Dendritic cell treated with granulocyte-macrophage colony-stimulating factor and Interleukin-4, amounts not matched to agents 40 ng/mL and 50 ng/mL, for 4 days (primary cell): Measurements from ENCODE around the gene AATK.
"Not testable (repeated sequence)": the region's sequence is repeated elsewhere in the genome, so short reads cannot be mapped to it uniquely, and the experiment has no call there.

Experiments
- H3K27ac Mint-ChIP-seq: one replicate; pipeline ENCODE4 v1.8.0; 2022; ENCODE audit warnings: mild to moderate bottlenecking, mixed read lengths
- H3K27me3 Mint-ChIP-seq: one replicate; pipeline ENCODE4 v1.8.0; 2022; ENCODE audit warnings: mild to moderate bottlenecking, mixed read lengths
- H3K36me3 Mint-ChIP-seq: one replicate; pipeline ENCODE4 v1.8.0; 2022; ENCODE audit warnings: low read depth, mixed read lengths
- H3K4me1 Mint-ChIP-seq: one replicate; pipeline ENCODE4 v1.8.0; 2022; ENCODE audit warnings: low read depth, mixed read lengths
- H3K4me3 Mint-ChIP-seq: one replicate; pipeline ENCODE4 v1.8.0; 2022; ENCODE audit warnings: mild to moderate bottlenecking, moderate library complexity, mixed read lengths
- H3K9me3 Mint-ChIP-seq: one replicate; pipeline ENCODE4 v1.8.0; 2022; ENCODE audit warnings: mixed read lengths
- intact Hi-C: fragments of 100-400 bp; cut with micrococcal nuclease; formaldehyde crosslinking; loops from one replicate; pipeline ENCODE4 v1.15.0; 2022

AATK gene

DNA sequence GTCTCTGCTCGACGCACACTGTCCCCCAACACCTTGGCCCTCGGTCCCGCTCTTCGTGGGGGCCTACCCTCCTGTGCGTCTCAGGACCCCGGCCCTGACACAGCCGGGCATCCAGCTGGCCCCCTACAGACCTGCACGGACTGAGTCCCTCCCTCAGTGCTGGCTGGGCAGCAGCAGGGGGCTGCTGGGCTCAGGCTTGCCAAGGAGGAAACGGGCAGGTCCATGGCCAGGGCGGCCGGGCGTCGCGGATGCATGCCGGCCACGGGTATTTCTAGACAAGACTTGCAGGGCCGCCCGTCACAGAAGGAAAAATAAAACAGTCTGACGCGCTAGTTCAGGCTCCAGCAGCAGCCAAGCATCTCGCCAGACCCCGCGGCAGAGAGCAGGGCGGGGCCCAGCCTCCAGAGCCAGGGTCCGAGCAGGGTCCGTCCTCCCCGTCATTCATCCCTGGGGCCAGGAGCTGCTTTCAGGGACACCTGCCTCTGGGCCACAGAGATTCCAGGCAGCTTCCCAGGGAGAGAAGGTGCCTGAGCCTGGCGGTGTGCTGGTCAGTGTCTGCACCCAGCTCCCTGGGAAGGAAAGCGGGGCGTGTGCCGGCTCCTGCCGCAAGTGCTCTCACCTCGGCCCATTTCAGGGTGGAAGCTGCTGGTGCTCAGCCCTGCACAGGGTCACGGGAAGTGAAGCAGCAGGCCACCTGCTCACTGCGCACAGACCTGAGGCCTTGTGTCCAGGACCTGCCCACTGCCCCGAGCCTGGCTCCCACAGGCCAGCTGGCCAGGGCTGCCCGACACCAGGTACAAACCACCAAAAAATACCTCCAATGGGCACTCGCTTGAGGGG is 8.0 kb downstream of the AATK start:
- intact Hi-C loops: no loop called here
- Mint-ChIP-seq H3K27me3 (peaks cover 13% of the 10 kb centered on the region), H3K4me3 (no peak overlapping the region), H3K27ac (peak overlapping the region; percentile 75), H3K4me1 (peaks cover 58% of the 10 kb centered on the region), H3K9me3 (peaks cover 6% of the 10 kb centered on the region), H3K36me3 (peaks cover 7% of the 10 kb centered on the region)

DNA sequence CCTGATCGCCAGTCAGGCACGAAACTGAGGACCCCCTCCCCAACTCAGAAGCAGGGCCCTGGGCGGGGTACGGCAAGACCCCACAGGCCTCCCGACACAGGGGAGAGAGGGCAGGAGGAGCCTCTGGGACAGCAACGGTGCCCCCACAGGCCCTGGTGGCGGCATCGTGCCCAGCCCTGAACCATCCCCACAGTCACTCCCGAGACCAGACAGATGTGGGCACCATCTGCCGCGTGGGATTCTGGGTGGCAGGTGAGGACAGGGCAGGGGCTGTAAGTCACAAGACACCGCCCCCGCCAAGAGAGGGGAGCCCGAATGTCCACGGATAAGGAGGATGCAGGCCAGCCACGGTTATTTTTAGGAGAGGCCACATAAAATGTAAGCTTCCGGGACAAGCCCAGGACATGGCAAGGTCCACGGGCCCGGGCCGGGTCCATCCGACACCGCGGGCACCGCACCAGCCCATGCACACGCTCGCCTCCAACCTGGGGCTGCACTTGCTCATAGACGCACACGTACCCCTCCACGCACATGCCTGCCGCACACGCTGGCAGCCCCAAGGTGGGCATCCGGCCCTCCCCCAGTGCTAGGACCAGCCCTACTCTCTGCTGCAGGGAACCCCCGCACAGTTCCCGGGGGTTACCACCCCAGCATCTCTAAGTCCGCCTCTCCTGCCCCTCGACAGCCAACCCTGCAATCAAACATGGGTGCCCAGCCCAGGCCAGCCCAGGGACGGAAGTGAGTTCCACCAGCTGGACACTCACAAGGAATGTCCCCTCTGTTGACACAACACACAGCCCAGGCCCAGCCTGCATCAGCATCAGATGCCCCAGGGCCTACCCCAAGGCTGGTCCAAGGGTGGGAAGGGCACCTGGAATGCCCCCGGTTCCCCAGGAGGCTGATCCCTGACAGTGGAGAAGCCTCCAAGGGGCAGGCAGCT is 8.9 kb downstream of the AATK start:
- peaks cover 66% of the 10 kb centered on the region for H3K4me1 Mint-ChIP-seq
- H3K36me3 Mint-ChIP-seq: peaks cover 7% of the 10 kb centered on the region
- intact Hi-C loops: no loop called here
- peak overlapping the region; percentile 41 for H3K27ac Mint-ChIP-seq
- peaks cover 11% of the 10 kb centered on the region for H3K27me3 Mint-ChIP-seq
- peaks cover 6% of the 10 kb centered on the region for H3K9me3 Mint-ChIP-seq
- H3K4me3 Mint-ChIP-seq: no peak overlapping the region

DNA sequence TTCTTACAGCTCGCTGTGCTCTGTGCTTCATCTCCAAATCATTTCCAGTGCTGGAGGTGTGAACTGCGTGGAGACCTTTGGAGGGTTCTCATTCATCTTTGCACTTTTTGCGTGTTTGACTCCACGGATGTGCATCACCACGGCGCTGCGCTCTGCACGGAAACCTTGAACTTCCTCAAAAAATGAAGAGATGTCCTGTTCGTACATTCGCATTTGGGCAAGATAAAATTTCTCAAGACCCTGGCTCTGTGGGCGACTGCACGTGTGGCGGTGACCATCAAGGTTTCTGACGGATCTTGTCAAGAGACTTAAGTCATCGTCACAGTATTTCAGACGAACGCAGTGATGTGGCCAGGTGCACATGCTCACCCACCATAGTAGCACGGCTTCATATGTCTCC is 11.1 kb downstream of the AATK start:
- Mint-ChIP-seq H3K4me3 (no peak overlapping the region), H3K27me3 (peaks cover 2% of the 10 kb centered on the region), H3K36me3 (peaks cover 7% of the 10 kb centered on the region), H3K27ac (peak overlapping the region; percentile 39), H3K4me1 (peaks cover 72% of the 10 kb centered on the region), H3K9me3 (peaks cover 6% of the 10 kb centered on the region)
- intact Hi-C loops: no loop called here

DNA sequence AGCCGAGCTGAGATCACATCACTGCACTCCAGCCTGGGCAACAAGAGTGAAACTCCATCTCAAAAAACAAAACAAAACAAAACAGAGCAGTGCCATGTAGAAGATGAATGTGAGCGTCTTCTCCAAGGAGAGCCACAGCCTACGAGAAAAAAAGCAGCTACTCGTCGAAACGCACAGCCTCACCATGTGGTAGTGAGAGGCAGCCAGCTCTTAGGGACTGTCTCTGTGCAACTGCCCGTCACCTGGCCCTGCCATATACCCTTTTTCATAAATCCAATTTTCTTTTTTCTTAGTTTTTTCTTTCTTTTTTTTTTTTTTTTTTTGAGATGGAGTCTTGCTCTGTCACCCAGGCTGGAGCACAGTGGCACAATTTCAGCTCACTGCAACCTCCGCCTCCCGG is 12.0 kb downstream of the AATK start:
- H3K9me3 Mint-ChIP-seq, intact Hi-C loops, H3K4me3 Mint-ChIP-seq, H3K36me3 Mint-ChIP-seq, H3K27me3 Mint-ChIP-seq: not testable (repeated sequence)
- peak overlapping the region; percentile 96 for H3K27ac Mint-ChIP-seq
- peaks cover 77% of the 10 kb centered on the region for H3K4me1 Mint-ChIP-seq

DNA sequence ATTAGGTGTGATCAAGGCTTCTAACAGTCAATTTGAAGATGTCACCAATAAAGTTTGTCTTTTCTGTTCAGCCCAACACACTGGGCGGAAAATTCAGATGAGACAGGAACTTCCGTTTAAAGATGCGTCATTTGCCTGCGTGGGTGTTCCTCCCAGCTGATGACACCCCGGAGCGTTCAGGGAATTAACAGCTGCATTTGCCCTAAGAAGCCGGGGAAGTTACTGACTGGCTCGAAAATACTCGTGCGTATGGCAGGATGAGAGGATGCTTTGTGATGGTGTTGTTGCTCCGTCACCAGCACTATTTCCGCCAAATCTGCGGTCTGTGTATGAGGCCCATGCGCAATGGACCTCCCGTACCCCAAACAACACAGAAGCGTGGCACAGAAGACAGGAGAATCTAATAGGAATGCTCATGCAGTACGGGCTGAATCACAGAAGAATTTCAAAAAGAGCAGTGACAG is 12.6 kb downstream of the AATK start:
- peaks cover 7% of the 10 kb centered on the region for H3K36me3 Mint-ChIP-seq
- peaks cover 6% of the 10 kb centered on the region for H3K9me3 Mint-ChIP-seq
- H3K4me1 Mint-ChIP-seq: peaks cover 78% of the 10 kb centered on the region
- H3K27me3 Mint-ChIP-seq: peaks cover 2% of the 10 kb centered on the region
- peak overlapping the region; percentile 96 for H3K27ac Mint-ChIP-seq
- no peak overlapping the region for H3K4me3 Mint-ChIP-seq
- intact Hi-C loops: no loop called here

DNA sequence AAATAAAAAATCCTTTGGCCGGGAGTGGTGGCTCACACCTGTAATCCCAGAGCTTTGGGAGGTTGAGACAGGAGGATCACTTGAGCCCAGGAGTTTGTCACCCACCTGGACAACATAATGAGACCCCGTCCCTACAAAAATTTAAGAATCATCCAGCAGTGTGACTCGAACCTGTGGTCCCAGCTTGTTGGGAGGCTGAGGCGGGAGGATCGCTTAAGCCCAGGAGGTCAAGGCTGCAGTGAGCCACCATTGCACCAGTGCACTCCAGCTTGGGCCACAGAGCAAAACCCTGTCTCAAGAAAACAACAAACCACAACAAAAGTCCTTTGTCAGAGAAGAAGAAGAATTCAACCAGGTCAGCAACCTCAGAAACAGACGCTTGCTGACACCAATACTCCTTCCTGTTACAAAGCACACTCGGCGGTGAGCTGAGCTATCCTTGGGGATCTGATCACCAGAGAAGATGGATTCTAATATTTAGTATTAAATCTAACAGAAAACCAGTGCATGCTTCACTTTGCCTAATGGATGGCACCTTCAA is 13.7 kb downstream of the AATK start:
- Mint-ChIP-seq H3K4me1 (peaks cover 71% of the 10 kb centered on the region), H3K4me3 (no peak overlapping the region), H3K27me3 (no peaks in the 10 kb centered on the region), H3K27ac (peak overlapping the region; percentile 96), H3K36me3 (no peaks in the 10 kb centered on the region), H3K9me3 (peaks cover 6% of the 10 kb centered on the region)
- intact Hi-C loops: no loop called here

DNA sequence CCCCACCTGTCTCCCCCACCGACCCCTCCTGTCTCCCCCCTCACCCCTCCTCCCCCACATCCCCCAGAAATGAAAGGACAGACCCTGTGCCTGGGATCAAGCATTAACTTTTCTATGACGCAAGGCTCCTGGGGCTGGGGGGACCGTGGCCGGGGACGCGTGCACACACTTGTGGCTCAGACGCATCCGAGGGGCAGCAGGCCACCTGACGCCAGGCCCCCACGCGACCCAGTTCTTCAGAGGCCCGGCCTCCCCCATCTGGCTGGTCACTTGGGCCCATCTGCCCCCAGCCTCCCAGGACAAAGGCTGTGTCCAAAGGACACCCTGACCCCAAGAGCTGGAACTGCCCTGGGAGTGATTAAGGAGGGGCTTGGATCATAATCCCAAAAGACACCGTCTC is 14.7 kb downstream of the AATK start:
- Mint-ChIP-seq H3K4me3 (peak overlapping the region; percentile 9), H3K4me1 (peaks cover 62% of the 10 kb centered on the region), H3K36me3 (no peaks in the 10 kb centered on the region), H3K9me3 (peaks cover 6% of the 10 kb centered on the region), H3K27me3 (no peaks in the 10 kb centered on the region), H3K27ac (peak overlapping the region; percentile 96)
- intact Hi-C loops: no loop called here

DNA sequence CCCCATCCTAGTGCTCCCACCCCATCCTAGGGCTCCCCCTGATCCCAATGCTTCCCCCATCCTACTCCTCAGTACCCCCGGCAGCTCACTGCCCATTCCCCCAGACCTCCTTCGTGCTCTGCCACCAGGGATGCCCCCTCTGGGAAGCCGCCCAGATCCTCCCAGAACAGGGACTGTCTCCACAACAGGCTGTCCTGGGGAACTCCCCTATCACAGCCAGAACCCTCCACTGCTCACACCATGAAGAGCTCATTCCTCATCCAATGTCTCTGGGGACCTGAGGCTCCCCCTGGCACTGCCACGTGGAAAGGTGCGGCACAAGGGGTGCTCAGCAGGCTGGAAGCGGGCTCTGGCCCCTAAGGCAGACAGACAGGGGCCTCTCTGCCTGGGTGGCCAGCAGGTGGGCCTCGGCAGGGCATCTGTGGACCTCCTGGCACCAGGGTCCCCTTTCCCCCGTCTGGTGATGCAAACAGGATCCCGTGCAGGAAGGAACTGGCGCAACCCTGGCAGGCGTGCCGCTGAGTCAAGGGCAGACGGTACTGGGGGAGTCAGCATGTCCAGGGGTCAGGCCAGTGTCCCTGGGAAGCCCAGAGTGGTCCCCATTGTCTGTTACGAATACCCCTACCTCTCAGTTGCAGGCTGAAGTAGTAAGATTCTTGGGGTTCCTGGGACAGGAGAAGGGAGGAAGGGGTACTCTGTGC is 15.5 kb downstream of the AATK start:
- intact Hi-C loops: no loop called here
- peak overlapping the region; percentile 96 for H3K27ac Mint-ChIP-seq
- H3K36me3 Mint-ChIP-seq: no peaks in the 10 kb centered on the region

DNA sequence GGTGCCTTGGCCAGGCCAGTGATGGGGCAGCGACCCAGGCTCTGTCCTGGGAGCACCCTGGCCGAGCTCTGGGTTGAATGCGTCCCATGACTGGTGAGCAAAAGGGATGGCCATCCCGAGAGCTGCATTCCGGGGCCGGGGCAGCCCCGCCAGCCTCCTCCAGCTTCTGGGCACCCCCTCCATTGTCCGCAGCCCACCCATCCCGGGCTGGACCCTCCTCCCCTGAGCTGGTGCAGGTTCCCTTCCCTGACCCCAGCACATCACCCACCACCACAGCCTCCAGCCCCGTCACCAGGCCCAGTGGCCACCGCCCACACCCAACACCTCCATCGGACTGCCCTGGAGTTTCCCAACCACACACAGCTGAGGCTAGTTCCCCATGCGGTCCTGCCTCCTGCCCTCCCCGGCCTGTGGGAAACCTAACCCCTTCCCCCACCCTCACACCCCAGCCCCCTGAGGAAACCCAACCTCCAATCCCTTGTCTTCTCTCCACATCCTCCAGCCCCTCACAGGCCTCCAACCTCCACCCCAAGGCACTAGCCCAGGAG is 17.0 kb downstream of the AATK start:
- Mint-ChIP-seq H3K4me1 (peaks cover 58% of the 10 kb centered on the region), H3K36me3 (no peaks in the 10 kb centered on the region), H3K27me3 (no peaks in the 10 kb centered on the region), H3K9me3 (no peaks in the 10 kb centered on the region), H3K27ac (peak overlapping the region; percentile 96), H3K4me3 (no peak overlapping the region)
- intact Hi-C loops: loop anchor here (2.0 kb wide), 1 partner anchor 90 kb away; the partner anchor contains the start of genes NDUFAF8 and TEPSIN

More for the DNA sequence above, 15.5 kb downstream of the AATK start:
- Mint-ChIP-seq H3K9me3 (peaks cover 6% of the 10 kb centered on the region), H3K27me3 (no peaks in the 10 kb centered on the region), H3K4me3 (peak overlapping the region; percentile 21), H3K4me1 (peaks cover 62% of the 10 kb centered on the region)

DNA sequence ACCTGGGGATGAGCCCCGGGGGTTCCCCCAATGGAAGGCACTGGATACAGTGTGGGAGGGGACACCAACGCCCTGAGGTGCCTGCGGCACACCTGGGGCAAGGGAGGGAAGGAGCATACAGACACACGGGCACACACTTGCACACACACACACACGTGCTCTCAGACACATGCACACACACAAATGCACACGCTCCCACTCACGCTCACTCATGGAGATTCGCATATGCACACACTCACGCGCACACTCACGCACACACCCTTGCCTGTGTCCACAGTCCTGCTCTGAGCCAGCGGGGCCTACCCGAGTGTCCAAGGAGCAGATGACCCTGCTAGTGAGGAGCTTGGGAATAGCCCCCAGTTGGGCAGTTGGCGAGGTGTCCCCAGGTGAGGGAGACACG is 17.4 kb downstream of the AATK start:
- Mint-ChIP-seq H3K9me3 (no peaks in the 10 kb centered on the region), H3K27me3 (no peaks in the 10 kb centered on the region), H3K4me3 (no peak overlapping the region), H3K4me1 (peaks cover 58% of the 10 kb centered on the region), H3K27ac (peak overlapping the region; percentile 96), H3K36me3 (no peaks in the 10 kb centered on the region)
- intact Hi-C loops: loop anchor here (2.0 kb wide), 1 partner anchor 90 kb away; the partner anchor contains the start of genes NDUFAF8 and TEPSIN

DNA sequence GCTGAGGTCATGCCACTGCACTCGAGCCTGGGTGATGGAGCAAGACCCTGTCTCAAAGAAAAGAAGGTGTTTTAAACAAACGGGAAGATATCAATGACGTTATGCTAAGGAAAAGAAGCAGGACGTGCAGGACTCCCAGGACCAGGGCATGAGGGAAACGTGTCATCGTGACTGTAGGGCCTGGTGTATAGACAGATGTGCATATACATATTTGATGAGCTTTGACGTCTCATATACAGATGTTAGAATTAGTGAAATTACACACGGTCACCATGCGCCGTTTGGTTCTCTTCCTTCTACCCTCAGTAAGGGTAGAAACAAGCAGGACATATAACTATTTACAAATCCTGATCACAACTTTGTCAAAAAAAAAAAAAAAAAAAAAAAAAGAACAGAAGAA is 18.3 kb downstream of the AATK start:
- Mint-ChIP-seq H3K27ac (no peak overlapping the region), H3K4me1 (peaks cover 58% of the 10 kb centered on the region), H3K36me3 (no peaks in the 10 kb centered on the region), H3K4me3 (no peak overlapping the region), H3K9me3 (no peaks in the 10 kb centered on the region), H3K27me3 (no peaks in the 10 kb centered on the region)
- intact Hi-C loops: loop anchor here (2.0 kb wide), 1 partner anchor 91 kb away; the partner anchor contains the start of genes NDUFAF8 and TEPSIN

DNA sequence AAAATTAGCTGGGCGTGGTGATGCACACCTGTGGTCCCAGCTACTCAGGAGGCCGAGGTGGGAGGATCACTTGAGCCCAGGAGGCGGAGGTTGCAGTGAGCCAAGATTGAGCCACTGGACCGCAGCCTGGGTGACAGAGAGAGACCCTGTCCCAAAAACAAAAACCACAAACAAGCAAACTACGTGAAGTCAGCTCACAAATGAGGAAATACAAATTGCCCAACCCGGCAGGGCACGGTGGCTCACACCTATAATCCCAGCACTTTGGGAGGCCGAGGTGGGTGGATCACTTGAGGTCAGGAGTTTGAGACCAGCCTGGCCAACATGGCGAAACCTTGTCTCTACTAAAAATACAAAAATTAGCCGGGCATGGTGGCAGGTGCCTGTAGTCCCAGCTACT is 19.8 kb downstream of the AATK start:
- H3K27me3 Mint-ChIP-seq, intact Hi-C loops, H3K36me3 Mint-ChIP-seq, H3K4me3 Mint-ChIP-seq, H3K9me3 Mint-ChIP-seq: not testable (repeated sequence)
- peaks cover 56% of the 10 kb centered on the region for H3K4me1 Mint-ChIP-seq
- H3K27ac Mint-ChIP-seq: peak overlapping the region; percentile 55

DNA sequence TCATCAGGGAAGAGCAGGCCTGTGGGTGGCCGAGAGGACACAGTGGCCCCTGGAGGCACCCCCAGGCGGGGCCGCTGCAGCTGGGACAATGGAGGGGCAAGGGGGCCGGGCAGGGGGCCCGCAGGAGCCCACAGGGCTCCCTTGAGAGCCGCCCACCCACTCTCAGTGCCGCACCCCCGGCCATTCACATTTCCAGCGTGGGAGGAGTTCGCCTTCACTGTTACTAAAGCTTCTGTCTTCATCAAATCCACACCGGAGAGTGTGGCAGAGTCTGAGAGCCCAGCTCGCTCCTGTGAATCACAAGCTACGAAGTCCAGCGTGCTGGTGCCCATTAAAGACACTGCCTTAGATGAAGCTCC is 21.6 kb downstream of the AATK start:
- Mint-ChIP-seq H3K27me3 (no peaks in the 10 kb centered on the region), H3K9me3 (no peaks in the 10 kb centered on the region), H3K36me3 (no peaks in the 10 kb centered on the region), H3K27ac (peak overlapping the region; percentile 74), H3K4me1 (peaks cover 39% of the 10 kb centered on the region), H3K4me3 (no peak overlapping the region)
- intact Hi-C loops: no loop called here
